Measurements from ENCODE around the gene MPLKIP. TPM values are rescaled to one million over a fixed set of nuclear protein-coding genes. Genes with fewer than 3 reads are reported as not detected.

MPLKIP gene
- total RNA-seq, 1 experiment from 2014 or later, result 43.2 TPM

GRCh38 chr7:40165216-40165615 lies 30.8 kb upstream of the MPLKIP start:
- Histone ChIP-seq H3K23me2 (ENCODE audit: insufficient read length, low read depth, low read length, poor library complexity, severe bottlenecking) (no peaks in the 10 kb centered on the region), H4K20me1 (ENCODE audit: control insufficient read depth, insufficient read depth, insufficient read length) (no peaks in the 10 kb centered on the region), H3K23ac (ENCODE audit: insufficient read length, low read depth, low read length) (no peak overlapping the region), H2BK5ac (ENCODE audit: insufficient read length, low read length) (no peak overlapping the region), H3K14ac (ENCODE audit: insufficient read depth, low read length) (no peak overlapping the region), H3K9me3 (ENCODE audit: control insufficient read depth, low read depth, low read length) (no peaks in the 10 kb centered on the region), H3K4ac (ENCODE audit: low read depth, low read length) (no peak overlapping the region), H4K91ac (ENCODE audit: insufficient read length, low read depth, low read length) (no peak overlapping the region), H2AFZ (ENCODE audit: low read length) (no peak overlapping the region), H4K8ac (replicated peaks; ENCODE audit: insufficient read length, low read depth, low read length) (no peak overlapping the region), H3K79me2 (ENCODE audit: insufficient read depth, low read length) (no peaks in the 10 kb centered on the region), H2BK12ac (ENCODE audit: insufficient read length, low read depth, low read length) (no peak overlapping the region), H3K56ac (ENCODE audit: insufficient read length, low read depth, low read length) (no peak overlapping the region), H2AK5ac (ENCODE audit: insufficient read length, low read length) (no peak overlapping the region), H3K4me1 (ENCODE audit: insufficient read depth, low read length) (no peaks in the 10 kb centered on the region), H2BK120ac (ENCODE audit: low read depth, low read length, poor library complexity, severe bottlenecking) (no peak overlapping the region), H4K5ac (ENCODE audit: insufficient read length, low read depth, low read length) (no peak overlapping the region), H3T11ph (ENCODE audit: low read length) (no peak overlapping the region), H3K79me1 (ENCODE audit: insufficient read depth, low read depth, low read length, poor library complexity, severe bottlenecking) (no peaks in the 10 kb centered on the region), H2BK20ac (ENCODE audit: low read depth, low read length, poor library complexity, severe bottlenecking) (no peak overlapping the region), H2BK15ac (ENCODE audit: low read depth, low read length) (no peak overlapping the region), H3K27me3 (ENCODE audit: insufficient read depth, low read length) (no peaks in the 10 kb centered on the region), H3K18ac (ENCODE audit: insufficient read length, low read depth, low read length) (no peak overlapping the region), H3K27ac (ENCODE audit: insufficient read length, low read depth, low read length) (no peak overlapping the region), H3K9ac (ENCODE audit: extremely low read depth, insufficient read length, low read length) (no peak overlapping the region), H3K4me2 (ENCODE audit: insufficient read depth, insufficient read length, low read length) (no peak overlapping the region)
- no peaks in the 10 kb centered on the region for H3K9me3 Mint-ChIP-seq
- H3K27ac Mint-ChIP-seq, result no peak overlapping the region
- no peaks in the 10 kb centered on the region; a peak in 1 of 7 replicates for H3K36me3 Mint-ChIP-seq (ENCODE audit: insufficient read depth in 1 of 3, low read depth in 3 of 3)
- TF ChIP-seq CTCF (conservative IDR thresholded peaks at IDR 0.05), result no peak
- no peaks in the 10 kb centered on the region for H3K4me1 Mint-ChIP-seq
- no CpG with 5 or more reads among the region's 1 CpG for WGBS (ENCODE audit: extremely low coverage, insufficient read length, low lambda C conversion rate)
- no peak for DNase-seq
- H3K4me3 Mint-ChIP-seq, result no peak overlapping the region
- H3K27me3 Mint-ChIP-seq (ENCODE audit: low read depth), result no peaks in the 10 kb centered on the region
